Activated gamma-delta T cell treated with anti-CD3 and anti-CD28 coated beads, Interleukin-2, amount 50 U/mL, for 16 hours (primary cell): ENCODE measurements around the gene PIGQ.

Experiments used
- DNase-seq: peaks from one replicate; pipeline ENCODE4 v3.0.0-alpha.2; 2020; ENCODE audit warnings: low read depth

The PIGQ gene

GRCh38 chr16:628321-629061 is 58.7 kb downstream of the PIGQ start:
- no peak for DNase-seq

GRCh38 chr16:629185-629832 is 59.5 kb downstream of the PIGQ start:
- no peak for DNase-seq

- DNase-seq: no peak
These were observed 60.1 kb downstream of the PIGQ start for GRCh38 chr16:629833-630248.

- no peak for DNase-seq
These were observed 60.6 kb downstream of the PIGQ start for GRCh38 chr16:630249-630814.

GRCh38 chr16:630815-631405 is 61.1 kb downstream of the PIGQ start, which contains the start of gene WFIKKN1:
Gene WFIKKN1, plus strand, starts transcription at chr16:630985. Its CDS starts 269 bp downstream, at chr16:631254.
- no peak for DNase-seq

- no peak for DNase-seq
These were observed 62.1 kb downstream of the PIGQ start for GRCh38 chr16:631808-632358.

- DNase-seq: no peak
These were observed 62.9 kb downstream of the PIGQ start for GRCh38 chr16:632486-633335.

- DNase-seq: no peak
These were observed 63.7 kb downstream of the PIGQ start for GRCh38 chr16:633336-634050.
